ENCODE data around the gene HSPB1.
"Not testable (repeated sequence)": the region's sequence is repeated elsewhere in the genome, so short reads cannot be mapped to it uniquely, and the experiment has no call there.

Gene HSPB1

GRCh38 chr7:76309341-76310101 lies 7.0 kb downstream of the HSPB1 start:
- not testable (repeated sequence) for DNase-seq

DNA sequence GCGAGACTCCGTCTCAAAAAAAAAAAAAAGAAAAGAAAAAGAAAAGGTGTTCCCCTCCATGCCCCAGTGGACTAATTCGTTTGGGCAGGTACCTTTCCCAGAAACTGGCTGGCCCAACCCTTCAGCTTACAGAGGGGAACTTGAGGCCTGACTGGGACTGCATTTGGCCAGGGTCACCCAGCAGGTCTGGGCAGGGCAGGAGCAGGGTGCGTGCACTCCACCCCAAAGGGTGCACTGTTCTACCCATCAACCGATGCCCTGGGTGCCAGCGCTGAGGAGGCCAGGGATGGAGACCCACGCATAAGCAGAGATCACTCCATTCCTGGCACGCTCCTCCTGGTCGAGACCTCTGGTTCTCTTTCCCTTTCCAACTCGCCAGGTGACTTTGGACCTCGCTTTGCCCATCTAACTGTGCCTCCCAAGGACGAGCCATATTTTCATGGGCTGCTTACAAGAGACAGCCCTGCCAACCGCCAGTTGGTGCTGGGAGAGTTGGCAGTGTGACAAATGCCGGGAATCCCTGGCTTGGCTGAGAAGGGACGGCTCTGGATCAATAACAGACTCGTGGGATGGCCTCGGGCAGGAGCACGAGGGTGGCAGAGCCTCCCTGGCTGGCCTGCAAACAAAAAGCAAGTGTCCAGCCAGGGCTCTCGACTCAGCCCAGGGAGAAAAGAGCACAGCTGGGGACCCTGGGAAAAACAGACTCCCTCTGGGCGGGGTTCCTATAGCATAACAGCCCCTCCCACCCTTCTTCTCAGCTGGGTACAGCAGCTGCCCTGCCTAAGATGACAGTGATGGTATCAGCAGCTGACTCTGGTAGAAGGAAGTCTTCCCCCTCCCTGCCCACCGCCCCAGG lies 7.9 kb downstream of the HSPB1 start:
- DNase-seq, result no peak

DNA sequence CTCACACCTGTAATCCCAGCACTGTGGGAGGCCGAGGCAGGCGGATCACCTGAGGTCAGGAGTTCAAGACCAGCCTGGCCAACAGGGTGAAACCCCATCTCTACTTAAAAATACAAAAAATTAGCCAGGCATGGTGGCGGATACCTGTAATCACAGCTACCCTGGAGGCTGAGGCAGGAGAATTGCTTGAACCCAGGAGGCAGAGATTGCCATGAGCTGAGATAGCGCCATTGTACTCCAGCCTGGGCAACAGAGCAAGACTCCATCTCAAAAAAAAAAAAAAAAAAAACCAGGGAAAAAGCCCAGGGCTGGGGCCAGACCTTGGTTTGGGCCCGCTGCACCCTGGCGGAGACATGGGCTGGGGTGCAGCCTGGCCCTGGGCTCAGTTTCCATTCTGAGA lies 9.4 kb downstream of the HSPB1 start:
- DNase-seq, result not testable (repeated sequence)

- peak; percentile 87 for DNase-seq
Measured at GRCh38 chr7:76314042-76314721, 11.7 kb downstream of the HSPB1 start.

DNA sequence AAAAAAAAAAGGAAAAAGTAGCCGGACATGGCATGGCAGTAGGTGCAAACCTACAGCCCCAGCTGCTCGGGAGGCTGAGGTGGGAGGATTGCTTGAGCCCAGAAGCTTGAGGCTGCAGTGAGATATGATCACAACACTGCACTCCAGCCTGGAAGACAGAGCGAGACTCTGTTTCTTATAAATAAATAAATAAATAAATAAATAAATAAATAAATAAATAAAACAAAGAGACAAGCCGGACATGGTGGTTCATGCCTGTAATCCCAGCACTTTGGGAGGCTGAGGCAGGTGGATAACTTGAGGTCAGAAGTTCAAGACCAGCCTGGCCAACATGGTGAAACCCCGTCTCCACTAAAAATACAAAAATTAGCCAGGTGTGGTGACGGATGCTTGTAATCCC lies 12.3 kb downstream of the HSPB1 start:
- not testable (repeated sequence) for DNase-seq

DNA sequence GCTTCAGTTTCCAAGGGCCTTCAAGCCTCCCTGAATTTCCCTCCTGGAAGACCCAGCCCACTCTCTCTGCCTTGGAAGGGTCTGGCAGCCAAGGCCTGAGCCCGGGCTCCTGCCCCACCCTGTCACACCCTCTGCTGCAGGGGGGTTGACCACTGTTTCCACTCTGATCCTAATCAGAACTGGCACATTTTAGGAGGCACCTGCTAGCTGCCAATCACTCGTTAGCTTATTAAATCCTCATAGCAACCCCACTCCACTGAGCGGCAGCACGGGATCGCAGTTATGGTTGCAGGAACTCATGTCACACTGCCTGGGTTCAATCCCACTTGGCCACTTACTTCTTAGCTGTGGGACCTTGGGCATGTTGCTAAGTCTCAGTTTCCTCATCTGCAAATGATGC lies 12.9 kb downstream of the HSPB1 start:
- no peak for DNase-seq

- DNase-seq, result no peak
Measured at GRCh38 chr7:76316984-76317781, 14.7 kb downstream of the HSPB1 start.

DNA sequence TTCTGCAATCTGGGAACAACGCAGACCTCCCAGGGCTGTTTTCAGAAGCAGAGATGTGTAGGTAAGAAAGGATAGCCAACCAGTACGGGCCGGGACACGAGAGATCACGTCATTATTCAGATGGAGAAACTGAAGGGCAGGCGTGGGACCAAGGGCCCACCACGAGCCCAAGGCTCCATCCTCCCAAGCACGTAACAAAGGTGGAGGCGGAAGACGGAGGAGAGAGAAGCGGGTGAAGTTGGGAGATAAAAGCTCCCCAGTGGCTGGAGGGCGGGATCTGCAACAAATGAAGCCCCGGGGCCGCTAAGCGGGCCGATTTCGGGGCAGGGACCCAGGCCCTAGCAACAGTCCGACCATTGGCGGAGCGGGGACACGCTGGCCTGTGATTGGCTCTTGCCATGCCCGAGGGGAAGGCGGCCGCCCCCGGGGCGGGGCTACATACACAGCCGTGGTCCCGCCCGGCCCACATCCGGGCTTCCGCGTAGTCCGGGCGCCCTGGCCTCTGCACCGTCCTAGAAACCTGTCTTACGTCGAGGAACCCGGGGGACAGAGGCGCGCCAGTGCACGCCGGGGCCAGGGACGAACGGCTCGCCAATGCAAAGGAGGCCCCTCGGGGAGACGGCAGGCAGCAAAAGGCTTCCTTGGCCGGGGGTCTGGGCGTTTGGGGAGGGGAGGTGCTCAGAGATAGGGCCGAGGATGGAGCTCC lies 15.5 kb downstream of the HSPB1 start:
- DNase-seq, result peak; percentile 96

- DNase-seq, result peak; percentile 82
Measured at GRCh38 chr7:76318488-76319353, 16.2 kb downstream of the HSPB1 start.

GRCh38 chr7:76325092-76325491 lies 22.6 kb downstream of the HSPB1 start:
- no peak for DNase-seq

GRCh38 chr7:76325811-76326210 lies 23.3 kb downstream of the HSPB1 start:
- no peak for DNase-seq

GRCh38 chr7:76326646-76327233 lies 24.3 kb downstream of the HSPB1 start:
- DNase-seq, result no peak

DNA sequence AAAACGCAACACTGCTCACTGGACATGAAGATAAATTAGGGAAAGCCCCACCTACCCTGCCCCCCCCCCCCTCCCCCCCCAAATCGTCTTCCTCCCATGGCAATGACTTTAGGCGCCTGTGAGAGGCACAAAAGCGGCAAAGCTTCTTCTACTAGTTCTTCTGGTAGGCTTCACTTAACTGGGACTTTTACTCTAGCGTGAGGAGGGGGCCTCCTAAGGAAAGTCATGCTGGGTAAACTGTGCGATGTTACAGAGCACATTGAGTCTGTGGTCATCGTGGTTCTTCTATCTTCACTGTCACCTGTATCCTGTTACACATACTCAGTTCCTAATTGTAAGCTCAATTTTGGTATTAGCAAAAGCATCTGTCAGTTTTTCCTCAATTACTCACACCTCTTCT lies 25.1 kb downstream of the HSPB1 start:
- no peak for DNase-seq

GRCh38 chr7:76328389-76328788 lies 25.9 kb downstream of the HSPB1 start:
- DNase-seq, result no peak

GRCh38 chr7:76329479-76329878 lies 27.0 kb downstream of the HSPB1 start:
- DNase-seq, result no peak

DNA sequence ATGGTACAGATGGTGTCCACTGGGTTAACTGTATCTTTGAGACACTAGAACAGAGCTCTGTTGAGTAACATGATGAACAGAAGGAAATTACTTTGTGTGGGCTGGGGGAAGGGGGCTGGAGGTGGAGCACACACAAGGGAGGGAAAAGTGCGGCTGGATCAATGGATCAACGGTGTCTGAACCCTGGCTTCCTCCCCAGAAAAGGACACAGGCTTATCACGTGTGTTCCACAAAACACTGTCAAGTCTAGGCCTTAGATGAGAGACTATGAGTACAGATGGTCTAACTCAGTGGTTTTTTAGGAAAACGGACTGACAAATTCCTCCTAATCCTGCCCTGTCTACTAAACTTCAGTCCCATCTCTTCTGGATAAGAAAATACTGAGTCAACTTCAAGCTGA lies 27.8 kb downstream of the HSPB1 start:
- no peak for DNase-seq

- DNase-seq, result no peak
Measured at GRCh38 chr7:76330673-76331072, 28.2 kb downstream of the HSPB1 start.

DNA sequence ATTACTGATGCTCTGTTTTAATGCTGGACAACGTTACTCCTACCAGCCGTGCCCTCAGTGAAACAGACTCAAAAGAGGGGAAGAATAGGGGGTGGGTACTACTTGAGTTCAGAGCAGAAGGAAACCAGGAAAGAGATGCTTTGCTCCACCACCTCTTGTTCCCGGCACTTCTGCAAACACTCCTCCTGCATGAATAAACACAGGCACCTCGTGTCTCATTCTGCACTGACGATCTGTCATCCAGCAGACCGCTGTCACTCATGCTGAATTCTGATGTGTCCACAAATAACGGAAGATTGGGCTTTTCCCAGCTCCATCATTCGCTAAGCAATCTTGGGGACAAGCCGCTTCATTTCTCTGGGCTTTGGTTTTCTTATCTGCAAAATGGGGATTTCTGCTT lies 29.6 kb downstream of the HSPB1 start:
- no peak for DNase-seq

GRCh38 chr7:76333511-76334101 lies 31.1 kb downstream of the HSPB1 start:
- no peak for DNase-seq

- no peak for DNase-seq
Measured at GRCh38 chr7:76334320-76334967, 32.0 kb downstream of the HSPB1 start.

Data from fibroblast of skin of right biceps (primary cell).